ENCODE measurements around the gene MAP3K5.

DNA sequence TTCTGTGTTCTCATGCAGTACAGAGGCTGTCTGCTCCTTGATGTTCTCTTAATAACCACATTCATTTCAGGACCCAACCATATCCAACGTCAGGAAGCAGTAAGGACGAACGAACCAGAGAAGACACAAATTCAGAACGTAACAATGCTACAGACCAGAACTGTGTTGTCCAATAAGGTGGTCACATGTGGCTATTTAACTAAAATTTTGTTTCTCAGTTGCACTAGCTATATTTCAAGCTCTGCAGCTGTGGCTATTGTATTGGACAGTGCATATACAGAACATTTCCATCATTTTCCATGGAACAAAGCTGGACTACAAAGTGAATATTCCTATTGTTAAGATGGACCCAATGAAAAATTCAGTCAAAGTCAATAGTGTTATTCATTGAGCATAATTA lies 269.1 kb downstream of the MAP3K5 start:
- TF ChIP-seq BRCA1 (IDR thresholded peaks at IDR 0.05; ENCODE audit: low read depth, low read length) (no peak), BACH1 (IDR thresholded peaks at IDR 0.05; ENCODE audit: low read length) (no peak), POLR2A (IDR thresholded peaks at IDR 0.05; ENCODE audit: control extremely low read depth in 1 of 2, low read depth in 2 of 2, low read length in 2 of 2) (no peak)
- TF ChIP-seq, protein P1, sequence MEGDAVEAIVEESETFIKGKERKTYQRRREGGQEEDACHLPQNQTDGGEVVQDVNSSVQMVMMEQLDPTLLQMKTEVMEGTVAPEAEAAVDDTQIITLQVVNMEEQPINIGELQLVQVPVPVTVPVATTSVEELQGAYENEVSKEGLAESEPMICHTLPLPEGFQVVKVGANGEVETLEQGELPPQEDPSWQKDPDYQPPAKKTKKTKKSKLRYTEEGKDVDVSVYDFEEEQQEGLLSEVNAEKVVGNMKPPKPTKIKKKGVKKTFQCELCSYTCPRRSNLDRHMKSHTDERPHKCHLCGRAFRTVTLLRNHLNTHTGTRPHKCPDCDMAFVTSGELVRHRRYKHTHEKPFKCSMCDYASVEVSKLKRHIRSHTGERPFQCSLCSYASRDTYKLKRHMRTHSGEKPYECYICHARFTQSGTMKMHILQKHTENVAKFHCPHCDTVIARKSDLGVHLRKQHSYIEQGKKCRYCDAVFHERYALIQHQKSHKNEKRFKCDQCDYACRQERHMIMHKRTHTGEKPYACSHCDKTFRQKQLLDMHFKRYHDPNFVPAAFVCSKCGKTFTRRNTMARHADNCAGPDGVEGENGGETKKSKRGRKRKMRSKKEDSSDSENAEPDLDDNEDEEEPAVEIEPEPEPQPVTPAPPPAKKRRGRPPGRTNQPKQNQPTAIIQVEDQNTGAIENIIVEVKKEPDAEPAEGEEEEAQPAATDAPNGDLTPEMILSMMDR (IDR thresholded peaks at IDR 0.05; ENCODE audit: control extremely low read depth in 1 of 3, insufficient read depth in 1 of 3, low read depth in 1 of 3, low read length in 3 of 3) = no peak

All from H1 (cell line).